Epithelial cell of esophagus (primary cell): ENCODE measurements around the gene GNE.
"Not testable (repeated sequence)": the region's sequence is repeated elsewhere in the genome, so short reads cannot be mapped to it uniquely, and the experiment has no call there.

ENCODE experiments used
- DNase-seq: peaks from one replicate; pipeline ENCODE4 v3.0.0; 2010; ENCODE audit warnings: low read depth
- H3K4me3 ChIP-seq: 2 replicates; pipeline ENCODE4 v1.5.1; 2011; ENCODE audit warnings: mild to moderate bottlenecking, low read length, control low read depth
- CTCF ChIP-seq: IDR thresholded peaks from 2 replicates; pipeline ENCODE4 v1.5.1; 2011; ENCODE audit warnings: low read depth, mild to moderate bottlenecking, low read length, control low read depth, inconsistent platforms; ENCODE audit not compliant: insufficient read depth; ENCODE audit errors: missing control alignments

The GNE gene

GRCh38 chr9:36248061-36248460, 10.2 kb downstream of the GNE start:
- not testable (repeated sequence) for H3K4me3 ChIP-seq
- TF ChIP-seq CTCF, result peak; percentile 13
- DNase-seq, result peak; percentile 71

GRCh38 chr9:36247356-36247755, 10.9 kb downstream of the GNE start:
- no peak for DNase-seq
- no peak overlapping the region for H3K4me3 ChIP-seq
- no peak for TF ChIP-seq CTCF

- no peak overlapping the region for H3K4me3 ChIP-seq
- TF ChIP-seq CTCF, result no peak
- no peak for DNase-seq
Measured at GRCh38 chr9:36245906-36246305, 12.3 kb downstream of the GNE start.

GRCh38 chr9:36239675-36240074, 18.6 kb downstream of the GNE start:
- H3K4me3 ChIP-seq, DNase-seq: not testable (repeated sequence)

- not testable (repeated sequence) for DNase-seq, H3K4me3 ChIP-seq
Measured at GRCh38 chr9:36239205-36239604, 19.0 kb downstream of the GNE start.

- DNase-seq, result no peak
- no peak for TF ChIP-seq CTCF
- H3K4me3 ChIP-seq, result no peak overlapping the region
Measured at GRCh38 chr9:36237230-36237629, 21.0 kb downstream of the GNE start.

GRCh38 chr9:36222449-36222848, 35.8 kb downstream of the GNE start:
- no peak for TF ChIP-seq CTCF
- no peak overlapping the region for H3K4me3 ChIP-seq
- DNase-seq, result no peak

- TF ChIP-seq CTCF, result no peak
- no peak overlapping the region for H3K4me3 ChIP-seq
- no peak for DNase-seq
Measured at GRCh38 chr9:36221667-36222066, 36.6 kb downstream of the GNE start.
